ENCODE measurements around the gene GUCY1A1.
A peak's percentile ranks its signal among the peaks of the same experiment; 100 is the strongest.

The GUCY1A1 gene

GRCh38 chr4:155676430-155676825 lies 9.8 kb downstream of the GUCY1A1 start (continued):
- TF ChIP-seq ZNF639 (tag by site-specific recombination; IDR thresholded peaks at IDR 0.05) (peak; percentile 44; the same call in 1 of the 2 replicates), ZNF555 (tag by site-specific recombination; conservative IDR thresholded peaks at IDR 0.05) (no peak), ZNF560 (tag by site-specific recombination; IDR thresholded peaks at IDR 0.05; ENCODE audit: borderline replicate concordance) (no peak), ZNF629 (tag by site-specific recombination; IDR thresholded peaks at IDR 0.05) (peak; percentile 55), ZNF785 (tag by site-specific recombination; IDR thresholded peaks at IDR 0.05) (no peak), ZNF830 (tag by site-specific recombination; IDR thresholded peaks at IDR 0.05; ENCODE audit: low read depth) (no peak), ZSCAN16 (tag by site-specific recombination; IDR thresholded peaks at IDR 0.05) (no peak), HOXC10 (CRISPR knock-in tag; IDR thresholded peaks at IDR 0.05) (no peak), ZNF184 (tag by site-specific recombination; IDR thresholded peaks at IDR 0.05) (no peak), YY2 (tag by site-specific recombination; IDR thresholded peaks at IDR 0.05) (no peak), ZNF112 (tag by site-specific recombination; IDR thresholded peaks at IDR 0.05) (no peak), ZNF449 (tag by site-specific recombination; IDR thresholded peaks at IDR 0.05) (no peak), ZNF416 (tag by site-specific recombination; IDR thresholded peaks at IDR 0.05) (no peak), ZNF133 (tag by site-specific recombination; IDR thresholded peaks at IDR 0.05) (no peak), ZFP37 (tag by site-specific recombination; IDR thresholded peaks at IDR 0.05) (no peak), ZNF19 (tag by site-specific recombination; IDR thresholded peaks at IDR 0.05; ENCODE audit: low read depth) (no peak), KLF16 (tag by site-specific recombination; IDR thresholded peaks at IDR 0.05) (no peak), ZFP69B (tag by site-specific recombination; IDR thresholded peaks at IDR 0.05) (peak; percentile 35; the same call in 1 of the 2 replicates), MEIS1 (CRISPR knock-in tag; IDR thresholded peaks at IDR 0.05; ENCODE audit: borderline replicate concordance) (no peak), KLF10 (tag by site-specific recombination; IDR thresholded peaks at IDR 0.05) (no peak; the same call in 1 of the 2 replicates), TSHZ1 (tag by site-specific recombination; IDR thresholded peaks at IDR 0.05; ENCODE audit: borderline replicate concordance) (peak; percentile 63), ZNF37A (tag by site-specific recombination; IDR thresholded peaks at IDR 0.05) (no peak), ZNF585B (tag by site-specific recombination; IDR thresholded peaks at IDR 0.05) (no peak), ZNF580 (tag by site-specific recombination; IDR thresholded peaks at IDR 0.05) (peak; percentile 83; the same call in 1 of the 2 replicates), CTCF (tag by site-specific recombination; IDR thresholded peaks at IDR 0.05) (no peak), ZNF132 (tag by site-specific recombination; IDR thresholded peaks at IDR 0.05; ENCODE audit: borderline replicate concordance) (no peak), ZNF837 (tag by site-specific recombination; IDR thresholded peaks at IDR 0.05) (no peak), ZNF354C (tag by site-specific recombination; IDR thresholded peaks at IDR 0.05; ENCODE audit: borderline replicate concordance, low read depth) (no peak), ZNF16 (tag by site-specific recombination; IDR thresholded peaks at IDR 0.05; ENCODE audit: low read depth) (no peak)
- TF ChIP-seq, protein P1, sequence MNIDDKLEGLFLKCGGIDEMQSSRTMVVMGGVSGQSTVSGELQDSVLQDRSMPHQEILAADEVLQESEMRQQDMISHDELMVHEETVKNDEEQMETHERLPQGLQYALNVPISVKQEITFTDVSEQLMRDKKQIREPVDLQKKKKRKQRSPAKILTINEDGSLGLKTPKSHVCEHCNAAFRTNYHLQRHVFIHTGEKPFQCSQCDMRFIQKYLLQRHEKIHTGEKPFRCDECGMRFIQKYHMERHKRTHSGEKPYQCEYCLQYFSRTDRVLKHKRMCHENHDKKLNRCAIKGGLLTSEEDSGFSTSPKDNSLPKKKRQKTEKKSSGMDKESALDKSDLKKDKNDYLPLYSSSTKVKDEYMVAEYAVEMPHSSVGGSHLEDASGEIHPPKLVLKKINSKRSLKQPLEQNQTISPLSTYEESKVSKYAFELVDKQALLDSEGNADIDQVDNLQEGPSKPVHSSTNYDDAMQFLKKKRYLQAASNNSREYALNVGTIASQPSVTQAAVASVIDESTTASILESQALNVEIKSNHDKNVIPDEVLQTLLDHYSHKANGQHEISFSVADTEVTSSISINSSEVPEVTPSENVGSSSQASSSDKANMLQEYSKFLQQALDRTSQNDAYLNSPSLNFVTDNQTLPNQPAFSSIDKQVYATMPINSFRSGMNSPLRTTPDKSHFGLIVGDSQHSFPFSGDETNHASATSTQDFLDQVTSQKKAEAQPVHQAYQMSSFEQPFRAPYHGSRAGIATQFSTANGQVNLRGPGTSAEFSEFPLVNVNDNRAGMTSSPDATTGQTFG (tag by site-specific recombination; IDR thresholded peaks at IDR 0.05; ENCODE audit: borderline replicate concordance) = no peak

Data from HEK293 (cell line).